HG03103 (cell line): ENCODE measurements around the gene GNB5.
"Not testable (repeated sequence)": the region's sequence is repeated elsewhere in the genome, so short reads cannot be mapped to it uniquely, and the experiment has no call there.

Experiments
- ATAC-seq: cut with Tn5 transposase; IDR thresholded peaks from one replicate; pipeline ENCODE4 v1.9.1; 2021; ENCODE audit warnings: low read depth; ENCODE audit not compliant: unreplicated experiment

GNB5 gene

GRCh38 chr15:52171807-52172206 is 19.4 kb downstream of the GNB5 start:
- no peak for ATAC-seq

GRCh38 chr15:52171386-52171785 is 19.8 kb downstream of the GNB5 start:
- ATAC-seq: no peak

GRCh38 chr15:52170199-52170598 is 21.0 kb downstream of the GNB5 start:
- ATAC-seq: not testable (repeated sequence)

GRCh38 chr15:52165494-52166131 is 25.6 kb downstream of the GNB5 start:
- not testable (repeated sequence) for ATAC-seq

GRCh38 chr15:52164631-52165265 is 26.4 kb downstream of the GNB5 start:
- no peak for ATAC-seq

GRCh38 chr15:52163321-52164190 is 27.6 kb downstream of the GNB5 start:
- no peak for ATAC-seq

- ATAC-seq: no peak
Observed at GRCh38 chr15:52162876-52163275, 28.3 kb downstream of the GNB5 start.

- no peak for ATAC-seq
Observed at GRCh38 chr15:52162260-52162659, 28.9 kb downstream of the GNB5 start.

- no peak for ATAC-seq
Observed at GRCh38 chr15:52161406-52161966, 29.7 kb downstream of the GNB5 start.

- ATAC-seq: no peak
Observed at GRCh38 chr15:52159645-52160044, 31.5 kb downstream of the GNB5 start.

- ATAC-seq: no peak
Observed at GRCh38 chr15:52158084-52158765, 33.0 kb downstream of the GNB5 start.

GRCh38 chr15:52155878-52156277 is 35.3 kb downstream of the GNB5 start:
- ATAC-seq: no peak

GRCh38 chr15:52154896-52155865 is 36.0 kb downstream of the GNB5 start:
- no peak for ATAC-seq

- no peak for ATAC-seq
Observed at GRCh38 chr15:52153900-52154895, 37.0 kb downstream of the GNB5 start.

- ATAC-seq: no peak
Observed at GRCh38 chr15:52151353-52151752, 39.8 kb downstream of the GNB5 start.

GRCh38 chr15:52150871-52151270 is 40.3 kb downstream of the GNB5 start:
- ATAC-seq: no peak

- no peak for ATAC-seq
Observed at GRCh38 chr15:52150043-52150825, 41.0 kb downstream of the GNB5 start.

- no peak for ATAC-seq
Observed at GRCh38 chr15:52148403-52148802, 42.8 kb downstream of the GNB5 start.
